Liver (tissue), 9 donors: ENCODE measurements around the gene PIK3R6. TPM values are rescaled to one million over a fixed set of nuclear protein-coding genes. Genes with fewer than 3 reads are reported as not detected.

Experiments
- DNase-seq: peaks from one replicate; pipeline ENCODE4 v3.0.0-alpha.2; 2017; ENCODE audit warnings: low spot score
- H3K27ac ChIP-seq, 2 donors: one replicate each; pipeline ENCODE4 v1.7.0; 2013; ENCODE audit warnings: inconsistent platforms in 2 of 2, low read length in 2 of 2, control low read depth in 1 of 2, low read depth in 1 of 2, mild to moderate bottlenecking in 1 of 2
- H3K27me3 ChIP-seq, 4 donors: one replicate each; pipeline versions ENCODE4 v1.6.1 to v1.7.0; 2013; ENCODE audit warnings: low read length in 3 of 4, inconsistent platforms in 1 of 4, mild to moderate bottlenecking in 1 of 4, moderate library complexity in 1 of 4; ENCODE audit not compliant: control insufficient read depth in 4 of 4, insufficient read depth in 4 of 4
- H3K36me3 ChIP-seq, 4 donors: one replicate each; pipeline versions ENCODE4 v1.6.1 to v1.7.0; 2013; ENCODE audit warnings: low read length in 3 of 4, mild to moderate bottlenecking in 3 of 4, low read depth in 1 of 4, moderate library complexity in 1 of 4; ENCODE audit not compliant: control insufficient read depth in 4 of 4, insufficient read depth in 3 of 4
- H3K4me1 ChIP-seq, 4 donors: one replicate each; pipeline versions ENCODE4 v1.6.1 to v1.7.0; 2013; ENCODE audit warnings: low read length in 3 of 4, mild to moderate bottlenecking in 3 of 4, moderate library complexity in 1 of 4; ENCODE audit not compliant: control insufficient read depth in 4 of 4, insufficient read depth in 4 of 4
- H3K4me3 ChIP-seq, 3 donors: one replicate each; pipeline versions ENCODE4 v1.6.1 to v1.7.0; 2013; ENCODE audit warnings: low read length in 3 of 3, control low read depth in 1 of 3, low read depth in 1 of 3, mild to moderate bottlenecking in 1 of 3
- H3K9ac ChIP-seq, 2 donors: one replicate each; pipeline ENCODE4 v1.7.0; 2013; ENCODE audit warnings: low read length in 2 of 2, mild to moderate bottlenecking in 2 of 2, moderate library complexity in 2 of 2, control low read depth in 1 of 2, low read depth in 1 of 2
- H3K9me3 ChIP-seq, 4 donors: one replicate each; pipeline versions ENCODE4 v1.6.1 to v1.7.0; 2013; ENCODE audit warnings: low read length in 3 of 4; ENCODE audit not compliant: control insufficient read depth in 4 of 4
- ATF3 ChIP-seq: IDR thresholded peaks from 2 replicates; pipeline ENCODE4 v1.6.1; 2016; ENCODE audit warnings: antibody characterized with exemption
- CTCF ChIP-seq: fragments of 150-350 bp; IDR thresholded peaks from 2 replicates; pipeline ENCODE4 v1.5.1; 2017; ENCODE audit warnings: improper control_type of control experiment, low read depth, low read length; ENCODE audit not compliant: missing input control
- EGR1 ChIP-seq, 2 donors: IDR thresholded peaks; 2 replicates each; pipeline ENCODE4 v1.6.1; 2016 to 2018; ENCODE audit warnings: antibody characterized with exemption in 2 of 2, low read depth in 2 of 2
- FOXA1 ChIP-seq: IDR thresholded peaks from 2 replicates; pipeline ENCODE4 v1.6.1; 2016; ENCODE audit warnings: antibody characterized with exemption
- FOXA2 ChIP-seq: IDR thresholded peaks from 2 replicates; pipeline ENCODE4 v1.6.1; 2016; ENCODE audit warnings: antibody characterized with exemption
- GABPA ChIP-seq, 2 donors: IDR thresholded peaks in 1 of 2; conservative IDR thresholded peaks in 1 of 2; 2 replicates each; pipeline ENCODE4 v1.6.1; 2016; ENCODE audit warnings: antibody characterized with exemption in 2 of 2, mild to moderate bottlenecking in 1 of 2, moderate library complexity in 1 of 2
- HNF4A ChIP-seq, 2 donors: conservative IDR thresholded peaks; 2 replicates each; pipeline ENCODE4 v1.6.1; 2016; ENCODE audit warnings: antibody characterized with exemption in 2 of 2, mild to moderate bottlenecking in 2 of 2
- HNF4G ChIP-seq: IDR thresholded peaks from 2 replicates; pipeline ENCODE4 v1.6.1; 2016; ENCODE audit warnings: antibody characterized with exemption
- JUND ChIP-seq, 2 donors: IDR thresholded peaks; 2 replicates each; pipeline ENCODE4 v1.6.1; 2016; ENCODE audit warnings: antibody characterized with exemption in 2 of 2
- MAX ChIP-seq: IDR thresholded peaks from 2 replicates; pipeline ENCODE4 v1.6.1; 2016; ENCODE audit warnings: antibody characterized with exemption
- NR2F2 ChIP-seq: IDR thresholded peaks from 2 replicates; pipeline ENCODE4 v1.6.1; 2016; ENCODE audit warnings: antibody characterized with exemption
- RAD21 ChIP-seq, 2 donors: IDR thresholded peaks; 2 replicates each; pipeline ENCODE4 v1.6.1; 2016; ENCODE audit warnings: antibody characterized with exemption in 2 of 2, mild to moderate bottlenecking in 2 of 2
- REST ChIP-seq: IDR thresholded peaks from 2 replicates; pipeline ENCODE4 v1.6.1; 2016; ENCODE audit warnings: antibody characterized with exemption, mild to moderate bottlenecking
- SP1 ChIP-seq: IDR thresholded peaks from 2 replicates; pipeline ENCODE4 v1.6.1; 2018; ENCODE audit warnings: antibody characterized with exemption, mild to moderate bottlenecking
- TAF1 ChIP-seq: conservative IDR thresholded peaks from 2 replicates; pipeline ENCODE4 v1.6.1; 2016; ENCODE audit warnings: antibody characterized with exemption, mild to moderate bottlenecking
- YY1 ChIP-seq: IDR thresholded peaks from 2 replicates; pipeline ENCODE4 v1.6.1; 2016; ENCODE audit warnings: antibody characterized with exemption, mild to moderate bottlenecking
- ZBTB33 ChIP-seq: IDR thresholded peaks from 2 replicates; pipeline ENCODE4 v1.6.1; 2016; ENCODE audit warnings: antibody characterized with exemption
- WGBS: extraction: QIAGEN DNeasy Blood & Tissue Kit; methylation state at CpG from one replicate; pipeline ENCODE4 v1.1.7; 2013; 5-methylcytosine and 5-hydroxymethylcytosine counted together
- polyA plus RNA-seq, 2 donors: library from polyadenylated mRNA; stranded (reverse) in 1 of 2; unstranded in 1 of 2; fragments of 200-250 nt in 1 of 2; fragments of >200 nt in 1 of 2; fragmentation: Nextera tagmentation in 1 of 2; extraction: Ambion mirVana in 1 of 2; gene quantifications; one replicate each; pipeline versions ENCODE4 v1.2.1 to v1.2.3, GENCODE V29; 2013 to 2015
- total RNA-seq, 2 donors: library from RNA; depleted of rRNA; stranded (reverse); fragments of >200 nt; gene quantifications; one replicate each; pipeline ENCODE4 v1.2.3, GENCODE V29; 2014
- donor health status: healthy.
- donor health status: healthy.
- donor health status: healthy.
- donor health status: healthy.
- donor health status: healthy.

PIK3R6 gene
- total and polyA plus RNA-seq, 4 donors, result 0.15 to 0.37 (median 0.18) TPM

GRCh38 chr17:8865385-8865784 is 2.1 kb downstream of the PIK3R6 start:
- H3K4me1 ChIP-seq, result no peaks in the 10 kb centered on the region
- peaks cover 0 to 2% (median 0%) of the 10 kb centered on the region in 4 donors for H3K9me3 ChIP-seq
- no peak for DNase-seq
- H3K36me3 ChIP-seq, result no peaks in the 10 kb centered on the region
- H3K9ac ChIP-seq, result no peak overlapping the region
- 77% methylated on average over 6 of the region's 6 CpGs for WGBS
- no peak overlapping the region for H3K4me3 ChIP-seq
- H3K27me3 ChIP-seq, result no peaks in the 10 kb centered on the region
- TF ChIP-seq TAF1, result no peak
- TF ChIP-seq ATF3, result no peak
- TF ChIP-seq SP1, result no peak
- TF ChIP-seq HNF4A (conservative IDR thresholded peaks at IDR 0.05), result no peak
- no peak overlapping the region for H3K27ac ChIP-seq

- H3K36me3 ChIP-seq, result no peaks in the 10 kb centered on the region
- DNase-seq, result no peak
- peaks cover 0 to 2% (median 0%) of the 10 kb centered on the region in 4 donors for H3K9me3 ChIP-seq
- no peaks in the 10 kb centered on the region for H3K27me3 ChIP-seq
- H3K27ac ChIP-seq, result no peak overlapping the region
- H3K4me1 ChIP-seq, result no peaks in the 10 kb centered on the region
- no peak for TF ChIP-seq TAF1
- no peak for TF ChIP-seq RAD21 (IDR thresholded peaks at IDR 0.05)
- TF ChIP-seq NR2F2, result no peak
- no peak for TF ChIP-seq YY1
- no peak for TF ChIP-seq HNF4A (conservative IDR thresholded peaks at IDR 0.05)
- TF ChIP-seq FOXA1, result no peak
- no peak for TF ChIP-seq SP1
- no peak for TF ChIP-seq CTCF
- TF ChIP-seq MAX, result no peak
- no peak for TF ChIP-seq ZBTB33
- no peak for TF ChIP-seq GABPA (IDR thresholded peaks at IDR 0.05 in 1 of 2, conservative IDR thresholded peaks at IDR 0.05 in 1 of 2)
- no peak for TF ChIP-seq FOXA2
- TF ChIP-seq REST, result no peak
- TF ChIP-seq JUND (IDR thresholded peaks at IDR 0.05), result no peak
- TF ChIP-seq HNF4G, result no peak
- TF ChIP-seq EGR1 (IDR thresholded peaks at IDR 0.05; ENCODE audit: low read depth in 2 of 2), result no peak
- 66% methylated on average over 9 of the region's 9 CpGs for WGBS
- no peak overlapping the region for H3K4me3 ChIP-seq
- H3K9ac ChIP-seq, result no peak overlapping the region
Measured at GRCh38 chr17:8862213-8863056, 5.0 kb downstream of the PIK3R6 start.
